ENCODE results near the gene TTC23.

TTC23 gene, protein sequence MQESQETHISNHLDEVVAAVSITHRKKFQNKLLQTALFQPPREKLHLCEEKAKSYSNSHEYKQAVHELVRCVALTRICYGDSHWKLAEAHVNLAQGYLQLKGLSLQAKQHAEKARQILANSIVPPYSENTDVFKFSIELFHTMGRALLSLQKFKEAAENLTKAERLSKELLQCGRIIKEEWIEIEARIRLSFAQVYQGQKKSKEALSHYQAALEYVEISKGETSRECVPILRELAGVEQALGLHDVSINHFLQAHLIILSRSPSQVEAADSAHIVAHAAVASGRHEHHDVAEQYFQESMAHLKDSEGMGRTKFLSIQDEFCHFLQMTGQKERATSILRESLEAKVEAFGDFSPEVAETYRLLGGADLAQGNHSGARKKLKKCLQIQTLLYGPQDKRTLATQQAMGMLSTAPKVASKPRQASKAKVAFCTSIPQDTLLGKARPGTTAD

DNA sequence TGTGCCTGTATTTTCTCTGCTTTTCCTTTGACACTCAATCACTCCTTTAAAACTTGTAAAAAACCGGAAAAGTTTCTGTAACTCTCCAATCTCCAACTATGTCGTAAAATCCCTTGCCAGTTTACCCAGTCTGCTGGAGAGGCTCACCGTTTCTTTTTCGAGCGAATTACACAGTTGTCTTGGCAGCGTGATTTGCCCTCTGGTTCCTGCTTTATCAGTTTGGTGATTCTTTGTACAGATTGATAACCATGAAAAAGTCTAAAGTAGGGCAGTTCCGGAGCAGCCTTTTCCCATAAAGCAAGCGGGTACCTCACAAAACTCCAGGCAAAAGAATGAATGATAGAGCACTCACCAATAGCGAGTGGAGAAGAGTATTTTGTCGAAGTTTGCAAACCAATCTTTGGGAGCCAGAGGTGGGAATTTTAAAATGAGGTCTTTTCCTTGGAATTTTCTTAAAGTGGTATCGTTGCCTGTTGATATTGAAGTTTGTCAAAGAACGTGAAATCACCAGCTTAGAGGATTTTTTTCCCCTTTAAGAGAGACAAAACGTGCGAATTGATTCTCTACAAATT is at the start of gene TTC23:
Gene TTC23 (minus strand): TSS at position 312 of the 572 bp plus-strand sequence. CDS start 20,869 bp downstream, outside the sequence.
- in situ Hi-C loops (cut with HindIII; ENCODE audit: low sequenced_read_pairs), result no loop called here

DNA sequence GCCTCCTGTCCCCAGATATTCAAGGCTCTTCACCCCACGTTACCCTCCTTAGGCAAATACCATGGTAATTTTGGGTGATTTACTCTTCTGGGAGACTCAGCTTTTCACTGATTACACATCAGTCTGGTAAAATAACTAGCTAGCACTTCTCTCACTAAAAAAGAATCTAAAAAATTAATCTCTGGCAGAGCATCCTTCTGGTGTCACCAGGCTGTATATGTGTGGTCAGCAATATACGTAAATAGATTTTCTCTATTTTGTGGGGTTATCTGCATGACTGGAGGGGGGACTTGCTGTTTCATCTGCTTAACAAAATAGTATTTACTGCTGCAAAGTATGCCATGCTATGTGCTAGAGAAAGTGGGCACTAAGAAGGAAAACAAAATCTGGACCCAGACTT is 47.0 kb upstream of the TTC23 start:
- in situ Hi-C loops (cut with HindIII; ENCODE audit: low sequenced_read_pairs), result no loop called here

DNA sequence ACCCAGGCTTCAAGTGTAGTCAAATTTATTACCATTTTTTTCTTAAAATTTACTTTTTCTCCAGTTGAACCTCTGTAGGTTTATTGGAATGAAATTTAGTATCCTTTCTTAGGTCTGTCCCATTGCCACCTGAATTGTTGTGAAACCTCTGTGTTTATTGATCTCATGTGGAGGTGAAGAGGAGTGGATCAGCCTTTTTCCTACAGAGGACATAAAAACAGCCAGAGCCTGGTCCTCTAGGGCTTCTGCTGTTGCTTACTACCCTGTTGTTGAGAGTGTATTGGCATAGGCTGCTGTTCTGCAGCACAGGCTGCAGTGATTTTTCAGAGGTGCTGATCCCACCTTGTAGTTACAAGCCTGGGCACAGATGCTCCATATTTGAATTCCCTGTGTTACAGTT is 46.5 kb upstream of the TTC23 start:
- in situ Hi-C loops (cut with HindIII; ENCODE audit: low sequenced_read_pairs), result no loop called here

DNA sequence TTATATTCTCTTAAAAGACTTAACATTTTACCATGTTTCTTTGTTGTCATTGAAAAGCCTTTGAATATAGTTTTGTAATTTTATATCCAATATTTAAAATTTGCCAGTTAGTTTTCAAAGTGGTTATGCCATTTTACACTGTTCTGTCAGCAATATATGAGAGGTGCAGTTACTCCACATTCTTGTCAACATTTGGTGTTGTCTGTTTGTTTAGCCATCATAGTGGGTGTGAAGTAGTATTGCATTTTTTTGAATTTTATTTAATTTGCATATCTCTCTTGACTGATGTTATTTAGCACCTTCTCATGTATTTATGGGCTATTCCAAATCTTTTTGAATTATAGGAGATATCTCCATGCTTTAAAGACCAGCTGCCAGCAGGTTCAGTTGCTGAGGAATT is 42.3 kb upstream of the TTC23 start:
- in situ Hi-C loops (cut with HindIII; ENCODE audit: low sequenced_read_pairs), result no loop called here

DNA sequence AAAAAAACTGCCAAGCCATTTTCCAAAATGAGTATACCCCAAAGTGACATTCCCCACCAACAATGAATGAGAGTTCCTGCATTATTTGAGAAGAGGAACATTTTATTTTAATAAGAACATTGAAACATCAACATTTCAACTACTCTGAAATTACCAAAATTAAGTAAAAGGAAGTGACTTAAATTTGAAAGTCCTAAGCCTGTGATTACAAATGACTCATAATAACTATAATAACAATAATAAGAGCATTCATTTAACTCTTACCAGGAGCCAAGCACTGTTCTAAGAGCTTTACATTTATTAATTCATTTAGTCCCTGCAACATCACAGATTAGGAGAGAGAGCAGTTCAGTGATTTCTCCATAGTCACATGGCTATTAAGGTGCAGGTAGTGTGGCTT is 34.3 kb upstream of the TTC23 start:
- in situ Hi-C loops (cut with HindIII; ENCODE audit: low sequenced_read_pairs), result no loop called here

DNA sequence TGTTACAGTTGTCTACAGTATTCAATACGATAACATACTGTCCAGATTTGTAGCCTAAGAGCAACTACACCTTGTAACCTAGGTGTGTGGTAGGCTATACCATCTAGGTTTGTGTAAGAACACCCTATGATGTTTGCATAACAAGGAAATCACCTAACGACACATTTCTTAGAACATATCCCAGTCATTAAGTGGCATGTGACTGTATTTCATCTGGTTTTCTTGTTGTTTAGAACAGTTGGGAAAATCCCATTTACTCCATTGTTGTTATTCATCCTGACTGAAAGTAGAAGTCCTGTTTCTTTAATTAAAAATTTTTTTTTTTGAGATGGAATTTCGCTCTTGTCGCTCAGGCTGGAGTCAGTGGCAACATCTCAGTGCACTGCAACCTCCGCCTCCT is 33.2 kb upstream of the TTC23 start:
- in situ Hi-C loops (cut with HindIII; ENCODE audit: low sequenced_read_pairs), result no loop called here

DNA sequence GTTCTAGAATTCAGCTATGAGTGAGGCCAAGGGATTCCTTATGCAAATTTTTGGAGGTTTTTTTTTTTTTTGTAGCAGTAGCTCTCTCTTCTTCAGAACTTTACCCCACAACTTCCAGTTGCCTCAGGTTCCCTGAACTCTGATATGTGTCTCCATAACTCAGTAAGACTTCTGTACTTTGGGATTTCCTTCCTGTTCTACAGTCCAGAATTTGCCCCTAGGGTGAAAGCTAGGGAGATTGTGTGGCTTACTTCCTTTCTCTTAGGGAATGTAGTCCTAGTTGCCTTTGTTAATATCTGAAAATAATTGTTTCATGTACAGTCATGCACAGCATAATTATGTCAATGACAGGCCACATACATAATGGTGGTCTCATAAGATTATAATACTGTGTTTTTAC is 32.7 kb upstream of the TTC23 start:
- in situ Hi-C loops (cut with HindIII; ENCODE audit: low sequenced_read_pairs), result no loop called here

DNA sequence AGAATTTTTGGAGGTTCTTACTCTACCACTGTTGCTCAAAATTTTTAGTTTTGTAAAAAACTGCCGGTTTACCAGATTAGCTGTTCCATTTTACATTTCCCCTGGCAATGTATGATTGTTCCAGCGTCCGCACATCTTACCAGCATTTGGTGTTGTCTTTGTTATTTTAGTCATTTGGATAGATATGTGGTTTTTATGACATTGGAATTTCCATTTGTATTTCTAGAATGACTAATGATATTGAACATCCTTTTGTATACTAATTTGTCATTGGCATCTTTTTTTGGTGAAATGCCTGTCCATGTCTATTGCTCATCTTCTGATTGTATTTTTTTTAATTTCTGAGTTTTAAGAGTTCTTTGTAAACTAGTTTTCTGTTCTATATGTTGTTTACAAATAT is 30.4 kb upstream of the TTC23 start:
- in situ Hi-C loops (cut with HindIII; ENCODE audit: low sequenced_read_pairs), result no loop called here

DNA sequence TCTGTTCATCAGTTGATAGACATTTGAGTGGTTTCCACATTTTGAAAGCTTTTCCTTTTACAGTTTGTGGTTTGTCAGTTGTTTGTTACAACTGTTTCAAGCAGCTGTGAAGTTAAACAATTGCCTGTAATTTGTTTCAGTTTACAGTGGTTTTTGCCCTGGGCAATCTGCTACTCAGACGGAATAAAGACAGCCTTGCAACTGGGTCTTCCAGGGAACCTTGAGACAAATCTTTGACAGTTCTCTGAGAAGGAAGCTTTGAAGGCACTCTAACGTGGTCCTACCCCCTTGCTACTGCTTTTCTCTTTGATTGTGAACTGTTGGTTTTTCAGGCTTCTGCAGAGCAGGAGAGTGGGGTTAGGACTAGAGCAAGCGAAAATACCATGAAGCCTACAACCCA is 29.9 kb upstream of the TTC23 start:
- in situ Hi-C loops (cut with HindIII; ENCODE audit: low sequenced_read_pairs), result no loop called here

DNA sequence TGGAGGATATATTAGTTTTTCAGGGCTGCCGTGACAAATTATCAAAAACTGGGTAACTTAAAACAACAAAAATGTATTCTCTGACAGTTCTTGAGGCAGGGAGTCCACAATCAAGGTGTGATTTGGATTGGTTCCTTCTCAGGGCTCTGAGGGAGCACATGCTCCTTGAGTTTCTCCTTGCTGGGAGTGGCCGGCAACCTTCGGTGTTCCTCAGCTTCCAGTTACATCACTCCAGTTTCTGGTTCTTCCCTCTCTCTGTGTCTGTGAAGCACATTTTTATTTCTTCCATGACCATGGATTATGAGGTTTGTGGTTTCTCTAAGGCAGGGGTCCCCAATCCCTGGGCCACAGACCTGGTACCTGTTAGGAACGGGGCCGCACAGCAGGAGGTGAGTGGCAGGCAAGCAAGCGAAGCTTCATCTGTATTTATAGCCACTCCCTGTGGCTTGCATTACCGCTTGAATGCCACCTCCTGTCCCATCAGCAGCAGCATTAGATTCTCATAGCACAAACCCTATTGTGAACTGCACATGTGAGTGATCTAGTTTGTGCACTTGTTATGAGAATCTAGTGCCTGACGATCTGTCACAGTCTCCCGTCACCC is 26.2 kb upstream of the TTC23 start:
- in situ Hi-C loops (cut with HindIII; ENCODE audit: low sequenced_read_pairs), result no loop called here

DNA sequence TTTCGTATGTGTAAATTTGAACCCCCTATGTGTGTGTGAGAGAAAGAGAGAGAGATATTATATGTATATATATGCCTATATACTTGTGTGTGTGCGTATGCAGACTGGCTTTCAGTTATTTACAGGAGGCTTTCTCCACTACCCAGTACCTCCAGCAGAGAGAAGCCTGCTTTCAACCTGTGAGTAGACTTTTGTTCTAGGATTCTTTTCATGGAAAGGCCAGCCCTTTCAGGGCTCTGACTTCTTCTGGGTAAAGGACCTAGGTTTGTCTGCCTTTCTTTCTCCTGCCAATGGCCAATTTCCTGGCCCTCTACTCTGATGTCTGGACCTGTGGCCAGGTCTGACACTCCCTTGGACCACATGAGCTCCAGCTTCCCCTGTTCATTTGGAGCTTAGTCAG is 25.7 kb upstream of the TTC23 start:
- in situ Hi-C loops (cut with HindIII; ENCODE audit: low sequenced_read_pairs), result no loop called here

DNA sequence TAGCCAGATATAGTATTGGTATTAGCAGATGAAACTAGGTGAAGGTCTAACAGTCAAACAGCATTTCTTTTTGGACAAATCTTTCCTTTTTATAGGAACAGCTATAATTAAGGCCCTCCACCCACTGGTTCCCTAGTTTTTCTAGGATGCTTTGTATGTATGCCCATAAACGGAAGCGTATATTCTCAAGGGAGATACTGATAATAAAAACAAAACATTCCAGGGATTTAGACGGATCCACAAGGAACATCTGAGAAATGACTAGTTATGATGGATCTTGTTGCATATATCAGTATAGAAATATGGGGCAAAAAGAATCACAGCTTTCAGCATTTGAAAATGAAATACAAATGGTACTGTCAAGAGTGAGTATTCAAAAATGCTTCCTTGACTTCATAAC is 24.4 kb upstream of the TTC23 start:
- in situ Hi-C loops (cut with HindIII; ENCODE audit: low sequenced_read_pairs), result no loop called here

DNA sequence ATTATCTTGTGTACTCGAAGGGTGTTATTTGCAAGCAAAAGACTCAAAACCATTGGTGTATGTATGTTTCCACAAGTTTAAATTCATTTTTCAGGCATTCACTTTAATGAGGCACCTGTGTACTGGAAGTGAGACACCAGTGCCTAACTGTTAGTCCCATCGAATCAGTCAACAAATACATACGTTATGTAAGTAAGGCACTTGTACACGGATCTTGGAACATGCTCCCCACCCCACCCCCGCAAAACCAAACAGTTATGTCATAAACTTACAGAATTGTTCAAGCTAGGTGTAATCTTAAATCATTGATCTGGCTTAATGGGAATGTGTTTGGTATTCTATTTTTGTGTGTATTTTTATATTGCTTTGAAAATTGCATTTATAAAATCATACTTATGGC is 19.1 kb upstream of the TTC23 start:
- in situ Hi-C loops (cut with HindIII; ENCODE audit: low sequenced_read_pairs), result loop anchor here (5.0 kb wide), 1 partner anchor 49 kb away; no protein-coding TSS in a partner anchor

DNA sequence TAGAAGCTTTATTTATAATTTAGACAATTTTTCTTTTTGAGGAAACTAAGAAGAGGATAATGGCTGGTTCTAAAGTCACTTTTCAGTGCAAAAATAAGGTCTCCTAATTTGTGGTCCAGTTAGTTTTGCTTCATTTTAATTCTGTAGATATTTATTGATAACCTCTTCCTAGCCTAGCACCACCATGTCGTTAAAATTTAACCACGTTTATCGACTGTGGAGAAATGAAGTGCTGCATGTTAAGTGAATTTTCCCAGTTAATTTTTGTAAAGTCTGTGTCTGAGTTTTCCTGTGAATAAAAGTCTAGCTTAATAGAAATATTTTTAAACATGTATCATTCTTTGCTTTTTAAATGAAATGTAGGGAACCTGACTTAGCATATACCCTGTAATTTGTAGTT is 18.6 kb upstream of the TTC23 start:
- in situ Hi-C loops (cut with HindIII; ENCODE audit: low sequenced_read_pairs), result loop anchor here (5.0 kb wide), 1 partner anchor 49 kb away; no protein-coding TSS in a partner anchor

DNA sequence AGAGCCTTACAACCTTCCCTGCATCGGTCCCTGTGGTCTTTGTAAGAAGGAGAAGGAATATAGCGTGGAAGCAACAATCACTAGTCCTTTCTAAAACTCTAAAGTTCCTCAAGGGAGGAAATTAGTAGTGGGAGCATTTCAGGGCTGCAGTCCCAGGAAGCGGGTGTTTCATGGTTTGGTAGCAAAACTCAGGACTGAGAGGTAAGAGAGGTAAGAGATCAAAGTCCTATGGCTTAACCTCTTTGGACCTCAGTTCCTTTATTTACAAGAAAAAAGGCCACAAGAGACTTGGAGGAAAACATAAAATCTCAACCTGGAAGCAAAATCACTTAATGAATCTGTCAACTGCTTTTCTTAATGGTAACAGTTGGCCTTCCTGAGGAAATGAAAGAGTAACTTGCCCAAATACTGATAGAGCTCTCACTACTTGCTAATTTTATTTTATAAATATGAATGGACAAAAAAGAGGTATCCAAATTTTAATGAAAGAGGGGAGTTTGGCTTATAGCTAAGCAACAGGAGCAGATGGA is 16.2 kb upstream of the TTC23 start:
- in situ Hi-C loops (cut with HindIII; ENCODE audit: low sequenced_read_pairs), result loop anchor here (5.0 kb wide), 1 partner anchor 52 kb away; no protein-coding TSS in a partner anchor

DNA sequence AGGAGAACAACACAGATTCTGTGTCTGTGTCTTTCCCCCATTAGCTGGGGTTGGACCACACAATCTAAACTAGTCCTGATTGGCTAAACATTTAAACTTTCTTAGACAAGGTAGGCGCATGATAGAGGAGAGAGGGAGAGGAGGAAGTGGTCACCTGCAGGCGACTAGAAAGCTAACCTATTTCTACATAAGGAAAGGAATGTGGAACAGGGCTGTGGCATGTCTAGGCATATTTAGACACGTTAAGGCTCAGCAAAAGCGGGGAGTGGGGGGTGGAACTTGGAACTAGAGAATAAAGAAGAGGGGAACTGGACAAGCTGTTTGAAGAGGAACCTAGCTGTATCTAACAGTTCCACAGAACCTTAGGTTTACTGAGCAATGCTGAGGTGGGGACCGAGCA is 14.7 kb upstream of the TTC23 start:
- in situ Hi-C loops (cut with HindIII; ENCODE audit: low sequenced_read_pairs), result no loop called here

DNA sequence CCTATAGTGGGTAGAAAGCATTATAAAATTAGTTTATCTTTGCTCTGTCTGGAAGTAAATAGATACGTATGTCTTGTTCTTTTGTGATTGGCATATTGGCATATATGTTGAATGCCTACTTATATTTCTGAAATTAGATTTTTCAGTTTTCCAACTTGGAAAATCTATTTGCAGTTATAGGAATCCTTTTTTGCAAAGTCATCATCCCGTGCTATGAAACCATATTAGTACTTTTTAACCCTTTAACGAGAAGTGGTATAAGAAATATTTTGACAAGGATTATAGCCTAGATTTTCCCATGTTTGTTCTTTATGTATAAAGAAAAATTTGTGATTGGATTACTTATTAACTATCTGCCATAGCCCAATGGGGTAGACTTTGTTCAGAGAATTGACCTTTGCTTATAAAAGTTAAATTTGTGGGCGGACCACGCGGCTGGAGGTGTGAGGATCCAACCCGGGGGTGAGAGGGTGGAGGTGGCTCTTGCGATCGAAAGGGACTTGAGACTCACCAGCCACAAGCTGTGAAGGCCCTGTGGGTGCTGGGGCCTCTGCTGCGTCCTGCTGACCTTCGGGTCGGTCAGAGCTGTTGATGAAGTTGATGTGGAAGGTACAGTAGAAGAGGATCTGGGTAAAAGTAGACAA is 7.8 kb upstream of the TTC23 start:
- in situ Hi-C loops (cut with HindIII; ENCODE audit: low sequenced_read_pairs), result loop anchor here (10.0 kb wide), 1 partner anchor 82 kb away; no protein-coding TSS in a partner anchor

DNA sequence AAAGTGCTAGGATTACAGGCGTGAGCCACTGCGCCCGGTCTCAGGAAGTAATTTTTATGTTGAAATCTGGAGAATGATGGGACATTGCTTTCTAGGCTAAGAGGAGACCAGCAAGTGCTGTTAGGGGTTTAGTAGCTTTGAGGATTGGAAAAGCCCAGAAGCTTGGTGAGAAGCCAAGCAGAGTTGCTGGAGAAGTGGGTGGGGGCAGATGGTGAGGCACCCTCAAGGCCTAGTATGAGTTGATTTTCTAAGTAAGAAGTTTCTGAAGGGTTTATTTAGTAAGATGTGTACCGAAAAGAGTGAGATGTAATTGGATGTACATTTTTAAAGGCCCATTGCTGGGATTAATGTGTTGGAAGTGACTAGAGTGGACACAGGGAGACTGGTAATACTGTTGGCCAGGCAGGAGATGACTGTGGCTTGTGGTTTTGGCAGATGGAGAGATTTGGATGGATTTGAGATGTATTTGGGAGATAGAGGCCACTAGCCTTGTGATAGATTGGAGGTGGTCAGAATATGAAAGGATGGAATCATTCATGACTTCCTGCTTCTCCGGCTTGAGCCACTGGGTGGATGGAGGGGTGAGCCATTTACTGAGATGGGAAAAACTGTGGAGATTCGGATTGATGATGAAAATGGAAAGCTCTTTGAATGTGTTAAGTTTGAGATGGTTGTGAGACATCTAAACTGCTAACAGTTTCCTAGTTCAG is 4.2 kb upstream of the TTC23 start:
- in situ Hi-C loops (cut with HindIII; ENCODE audit: low sequenced_read_pairs), result loop anchor here (10.0 kb wide), 1 partner anchor 79 kb away; no protein-coding TSS in a partner anchor

DNA sequence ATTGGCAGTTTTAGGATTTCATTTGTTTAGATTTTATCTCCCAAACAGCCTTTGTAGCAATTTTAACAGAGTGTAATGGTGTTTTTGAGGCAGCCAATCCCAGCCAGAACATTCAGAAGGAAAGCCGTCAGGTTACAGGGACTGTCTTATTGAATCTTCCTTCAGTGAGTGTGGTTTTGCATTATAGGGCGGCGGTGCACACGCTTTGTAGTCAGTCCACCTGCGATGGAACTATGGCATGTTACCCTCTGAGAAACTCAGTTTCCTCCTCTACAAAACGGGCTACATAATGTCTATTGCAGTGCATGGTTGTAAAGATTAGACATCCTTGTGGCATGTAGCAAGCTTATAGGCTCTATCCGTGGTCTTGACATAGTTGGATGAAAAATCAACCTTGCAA is 2.9 kb upstream of the TTC23 start:
- in situ Hi-C loops (cut with HindIII; ENCODE audit: low sequenced_read_pairs), result loop anchor here (10.0 kb wide), 1 partner anchor 78 kb away; no protein-coding TSS in a partner anchor
